Gastroesophageal sphincter (tissue), 4 donors: ENCODE data around the gene NAB1. TPM values are rescaled to one million over a fixed set of nuclear protein-coding genes. Genes with fewer than 3 reads are reported as not detected.
A peak's percentile ranks its signal among the peaks of the same experiment; 100 is the strongest.

Experiments used
- ATAC-seq: fragments of 150-250 bp; one replicate; pipeline ENCODE4 v1.9.1; 2016; ENCODE audit warnings: mild to moderate bottlenecking, moderate library complexity
- H3K27ac ChIP-seq, 4 donors: fragments of 200-600 bp; sonication (generic) in 3 of 4; 1 replicate in 3 of 4; 2 replicates in 1 of 4; pipeline ENCODE4 v1.5.1; 2016 to 2019
- H3K27me3 ChIP-seq: fragments of 200-600 bp; sonication (generic); one replicate; pipeline ENCODE4 v1.5.1; 2019
- H3K36me3 ChIP-seq, 2 donors: fragments of 200-600 bp; sonication (generic); one replicate each; pipeline ENCODE4 v1.5.1; 2019; ENCODE audit warnings: control low read depth in 1 of 2
- H3K4me1 ChIP-seq, 3 donors: fragments of 200-600 bp; sonication (generic); 1 replicate in 2 of 3; 2 replicates in 1 of 3; pipeline ENCODE4 v1.5.1; 2016 to 2019; ENCODE audit warnings: control low read depth in 2 of 3
- H3K4me3 ChIP-seq, 2 donors: fragments of 200-600 bp; sonication (generic); one replicate each; pipeline ENCODE4 v1.5.1; 2019; ENCODE audit warnings: mild to moderate bottlenecking in 1 of 2, moderate library complexity in 1 of 2
- H3K9me3 ChIP-seq, 3 donors: fragments of 200-600 bp; sonication (generic); one replicate each; pipeline ENCODE4 v1.5.1; 2017 to 2019; ENCODE audit warnings: control low read depth in 2 of 3
- CTCF ChIP-seq, 4 experiments: fragments of 200-600 bp in 2 of 4; fragments of 450-650 bp in 2 of 4; sonication (generic) in 1 of 4; IDR thresholded peaks; one replicate each; pipeline ENCODE4 v1.5.1; 2017 to 2019; ENCODE audit warnings: antibody characterized with exemption in 4 of 4, mild to moderate bottlenecking in 2 of 4, moderate library complexity in 2 of 4
- EP300 ChIP-seq: sonication (generic); formaldehyde crosslinking; IDR thresholded peaks from one replicate; pipeline ENCODE4 v1.6.1; 2017; ENCODE audit warnings: antibody characterized with exemption, mild to moderate bottlenecking
- POLR2A ChIP-seq, 2 donors: fragments of 450-650 bp; IDR thresholded peaks; one replicate each; pipeline ENCODE4 v1.6.1; 2017; ENCODE audit warnings: antibody characterized with exemption in 2 of 2, mild to moderate bottlenecking in 2 of 2, moderate library complexity in 1 of 2
- POLR2AphosphoS5 ChIP-seq: sonication (generic); formaldehyde crosslinking; IDR thresholded peaks from one replicate; pipeline ENCODE4 v1.6.1; 2017; ENCODE audit warnings: antibody characterized with exemption
- WGBS, 2 donors: methylation state at CpG; one replicate each; pipeline ENCODE4 v1.1.5; 2018; ENCODE audit warnings: low coverage in 1 of 2; 5-methylcytosine and 5-hydroxymethylcytosine counted together
- total RNA-seq, 4 donors: library from RNA; depleted of rRNA; stranded (reverse); fragments of >200 nt; gene quantifications; one replicate each; pipeline ENCODE4 v1.1.0, GENCODE V29; 2016

Gene NAB1
- total RNA-seq, 4 donors from 2014 or later = 50.9 to 98.5 (median 73.8) TPM

GRCh38 chr2:190716176-190716807 is 67.4 kb downstream of the NAB1 start:
- no peaks in the 10 kb centered on the region for H3K36me3 ChIP-seq
- H3K9me3 ChIP-seq = no peaks in the 10 kb centered on the region
- H3K27me3 ChIP-seq = no peaks in the 10 kb centered on the region
- ATAC-seq = no peak
- no peak overlapping the region for H3K4me3 ChIP-seq
- TF ChIP-seq POLR2A (IDR thresholded peaks at IDR 0.05) (no peak), POLR2AphosphoS5 (no peak), EP300 (no peak), CTCF (IDR thresholded peaks at IDR 0.05) (no peak)
- H3K27ac ChIP-seq = no peak overlapping the region
- 80 to 100% methylated on average over 1 of the region's 1 CpG for WGBS, 2 donors
- H3K4me1 ChIP-seq = peaks cover 0 to 8% (median 0%) of the 10 kb centered on the region in 3 donors

DNA sequence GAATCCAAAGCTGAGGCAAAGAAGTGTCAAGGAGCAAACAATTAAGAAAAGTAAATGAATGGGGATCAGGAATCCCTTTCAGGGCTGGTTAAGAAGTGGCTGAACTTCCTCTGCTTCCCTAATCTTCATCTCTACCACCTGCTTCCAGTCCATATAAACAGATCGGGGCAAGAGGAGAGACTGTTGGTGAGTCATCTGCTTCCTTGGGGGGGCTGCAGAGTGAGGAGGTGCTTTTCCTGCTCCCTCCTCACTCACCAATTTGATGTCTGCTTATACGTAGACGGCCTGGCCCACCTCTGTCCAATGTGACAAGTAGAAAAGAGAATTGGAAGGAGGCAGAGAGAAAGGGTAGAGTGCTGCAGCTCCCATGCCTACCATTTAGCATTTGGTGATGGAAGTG is 68.4 kb downstream of the NAB1 start:
- H3K4me1 ChIP-seq = peaks cover 0 to 8% (median 0%) of the 10 kb centered on the region in 3 donors
- no peak for TF ChIP-seq CTCF (IDR thresholded peaks at IDR 0.05)
- no peak for TF ChIP-seq POLR2A (IDR thresholded peaks at IDR 0.05)
- TF ChIP-seq EP300 = no peak
- no peak for TF ChIP-seq POLR2AphosphoS5
- no peaks in the 10 kb centered on the region for H3K36me3 ChIP-seq
- no peak overlapping the region for H3K27ac ChIP-seq
- ATAC-seq = no peak
- H3K9me3 ChIP-seq = no peaks in the 10 kb centered on the region
- no peaks in the 10 kb centered on the region for H3K27me3 ChIP-seq
- WGBS, 2 donors = 87 to 92% methylated on average over 2 to 3 of the region's 3 CpGs
- no peak overlapping the region for H3K4me3 ChIP-seq

GRCh38 chr2:190717764-190718651 is 69.1 kb downstream of the NAB1 start:
- 62 to 71% methylated on average over 11 to 12 of the region's 15 CpGs for WGBS, 2 donors
- Histone ChIP-seq H3K27ac (no peak overlapping the region), H3K9me3 (no peaks in the 10 kb centered on the region), H3K4me3 (no peak overlapping the region), H3K4me1 (peaks cover 0 to 8% (median 0%) of the 10 kb centered on the region in 3 donors), H3K27me3 (no peaks in the 10 kb centered on the region), H3K36me3 (no peaks in the 10 kb centered on the region)
- TF ChIP-seq POLR2AphosphoS5 (no peak), POLR2A (IDR thresholded peaks at IDR 0.05) (no peak), CTCF (IDR thresholded peaks at IDR 0.05) (no peak), EP300 (no peak)
- ATAC-seq = no peak

DNA sequence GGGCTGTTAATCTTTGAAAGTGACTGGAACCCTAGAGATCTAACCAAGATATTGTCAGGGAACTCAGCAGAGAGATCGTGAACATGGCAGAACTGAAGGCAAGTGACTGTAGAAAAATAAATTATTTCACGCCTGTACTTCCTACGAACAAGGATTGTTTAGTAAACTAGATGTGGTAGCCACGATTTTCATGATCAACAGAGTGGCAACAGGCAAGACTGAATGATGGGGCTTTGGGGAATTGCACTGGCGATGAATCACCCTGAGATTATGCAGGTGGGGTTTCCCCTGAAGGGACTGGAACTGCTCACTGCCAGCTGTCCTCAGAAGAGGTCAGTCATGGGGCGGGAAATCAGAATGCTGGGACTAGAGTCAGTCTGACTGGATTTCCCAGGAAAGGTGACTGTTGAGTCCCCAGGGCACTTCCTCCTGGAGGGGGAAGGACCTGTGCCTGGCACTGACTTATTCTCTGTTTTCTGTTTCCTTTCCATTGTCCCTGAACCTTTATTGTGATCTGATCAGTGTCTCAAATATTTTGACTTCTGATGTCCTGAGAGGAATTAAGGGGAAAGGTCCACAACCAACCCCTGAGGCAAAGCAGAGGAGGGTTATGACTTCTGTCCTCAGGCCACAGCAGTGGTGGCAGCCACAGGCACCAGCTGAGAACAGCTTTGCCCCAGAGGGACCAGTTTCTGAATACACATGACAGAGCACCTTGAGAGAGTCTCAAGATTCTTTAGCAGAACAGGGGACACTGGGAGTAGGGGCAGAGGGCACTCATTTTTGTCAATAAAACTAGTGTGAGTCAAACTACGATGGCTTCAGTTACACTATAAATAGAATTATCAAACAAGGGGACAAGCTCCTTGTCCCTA is 70.0 kb downstream of the NAB1 start:
- TF ChIP-seq POLR2A (IDR thresholded peaks at IDR 0.05) = no peak
- TF ChIP-seq EP300 = no peak
- peak; percentile 40 for TF ChIP-seq POLR2AphosphoS5
- TF ChIP-seq CTCF (IDR thresholded peaks at IDR 0.05) = no peak
- Histone ChIP-seq H3K4me3 (no peak overlapping the region), H3K27me3 (no peaks in the 10 kb centered on the region), H3K9me3 (no peaks in the 10 kb centered on the region), H3K27ac (no peak overlapping the region), H3K4me1 (peaks cover 0 to 8% (median 0%) of the 10 kb centered on the region in 3 donors), H3K36me3 (no peaks in the 10 kb centered on the region)
- peak; percentile 66 for ATAC-seq
- 34 to 40% methylated on average over 6 to 7 of the region's 7 CpGs for WGBS, 2 donors
